Activated CD4-positive, CD25-positive, alpha-beta regulatory T cell (primary cell): Measurements from ENCODE around the gene CCL27.
A peak's percentile ranks its signal among the peaks of the same experiment; 100 is the strongest.

ENCODE experiments used
- DNase-seq, 4 experiments: peaks; one replicate each; lab custom pipeline; 2025; lab: John Stamatoyannopoulos, UW

The CCL27 gene

GRCh38 chr9:34662526-34663302 lies at the start of gene CCL27:
TSS of gene CCL27 (minus strand) at chr9:34662657. CDS start at chr9:34662633, 24 bp downstream.
- no peak for DNase-seq

GRCh38 chr9:34712140-34712539 lies 49.7 kb upstream of the CCL27 start:
- no peak for DNase-seq

- DNase-seq: no peak
These were observed 47.6 kb upstream of the CCL27 start, which contains the start of gene CCL21 for GRCh38 chr9:34710023-34710422. TSS of gene CCL21 (minus strand) at chr9:34710136. CDS start at chr9:34710066, 70 bp downstream.

- no peak for DNase-seq
These were observed 46.9 kb upstream of the CCL27 start for GRCh38 chr9:34709196-34709978.

GRCh38 chr9:34707130-34707529 lies 44.7 kb upstream of the CCL27 start:
- DNase-seq: no peak

GRCh38 chr9:34701769-34702736 lies 39.6 kb upstream of the CCL27 start:
- DNase-seq: peak; percentile 56 to 71 (median 66)

- peak; percentile 49 to 70 (median 61) for DNase-seq
These were observed 38.7 kb upstream of the CCL27 start for GRCh38 chr9:34701023-34701768.

GRCh38 chr9:34694811-34695210 lies 32.4 kb upstream of the CCL27 start:
- no peak for DNase-seq

- DNase-seq: no peak
These were observed 31.1 kb upstream of the CCL27 start for GRCh38 chr9:34693560-34693959.

- no peak for DNase-seq
These were observed 29.5 kb upstream of the CCL27 start for GRCh38 chr9:34691936-34692315.

- DNase-seq: no peak
These were observed 28.8 kb upstream of the CCL27 start, which contains the start of gene CCL19 for GRCh38 chr9:34690983-34691935. TSS of gene CCL19 (minus strand) at chr9:34691276. CDS start at chr9:34691139, 137 bp downstream.

- no peak for DNase-seq
These were observed 27.1 kb upstream of the CCL27 start for GRCh38 chr9:34689512-34689911.

GRCh38 chr9:34689116-34689470 lies 26.6 kb upstream of the CCL27 start:
- no peak for DNase-seq

- DNase-seq: no peak
These were observed 26.1 kb upstream of the CCL27 start for GRCh38 chr9:34688329-34689115.

GRCh38 chr9:34687276-34688030 lies 25.0 kb upstream of the CCL27 start:
- DNase-seq: no peak

GRCh38 chr9:34686732-34687131 lies 24.3 kb upstream of the CCL27 start:
- no peak for DNase-seq

- no peak for DNase-seq
These were observed 23.8 kb upstream of the CCL27 start for GRCh38 chr9:34686231-34686630.

GRCh38 chr9:34685591-34685990 lies 23.1 kb upstream of the CCL27 start:
- no peak for DNase-seq
